GM23338 (cell line): ENCODE measurements around the gene CCDC92. TPM values are rescaled to one million over a fixed set of nuclear protein-coding genes. Genes with fewer than 3 reads are reported as not detected.

Experiments
- ATAC-seq: fragments of 200-7000 bp; cut with Tn5 transposase; 3 replicates; pipeline ENCODE4 v1.9.1; 2020
- DNase-seq: peaks from one replicate; pipeline ENCODE4 v3.0.0-alpha.2; 2015; ENCODE audit warnings: low spot score
- H2AFZ ChIP-seq: fragments of 200-600 bp; sonication (generic); 2 replicates; pipeline ENCODE4 v1.8.0; 2016; ENCODE audit warnings: antibody characterized with exemption, mild to moderate bottlenecking, moderate library complexity
- H3F3A ChIP-seq: fragments of 200-600 bp; sonication (generic); replicated peaks from 2 replicates; pipeline ENCODE4 v1.8.0; 2017; ENCODE audit warnings: antibody characterized with exemption, mixed run types, low read depth
- H3K27ac ChIP-seq: fragments of 200-600 bp; sonication (generic); 2 replicates; pipeline ENCODE4 v1.6.1; 2016; ENCODE audit warnings: low read depth
- H3K27me3 ChIP-seq: fragments of 200-600 bp; sonication (generic); 2 replicates; pipeline ENCODE4 v1.8.0; 2016; ENCODE audit warnings: mild to moderate bottlenecking, mixed run types, moderate library complexity; ENCODE audit not compliant: insufficient read depth
- H3K36me3 ChIP-seq: fragments of 200-600 bp; sonication (generic); 2 replicates; pipeline ENCODE4 v1.8.0; 2016; ENCODE audit warnings: mild to moderate bottlenecking; ENCODE audit not compliant: insufficient read depth
- H3K4me1 ChIP-seq: fragments of 200-600 bp; sonication (generic); 2 replicates; pipeline ENCODE4 v1.8.0; 2016; ENCODE audit warnings: mild to moderate bottlenecking, moderate library complexity; ENCODE audit not compliant: insufficient read depth
- H3K4me2 ChIP-seq: fragments of 200-600 bp; sonication (generic); 2 replicates; pipeline ENCODE4 v1.7.1; 2017; ENCODE audit warnings: mixed run types
- H3K4me3 ChIP-seq: fragments of 200-600 bp; sonication (generic); 2 replicates; pipeline ENCODE4 v1.6.1; 2016; ENCODE audit warnings: mixed run types
- H3K79me2 ChIP-seq: fragments of 200-600 bp; sonication (generic); replicated peaks from 2 replicates; pipeline ENCODE4 v1.8.0; 2017; ENCODE audit warnings: mild to moderate bottlenecking; ENCODE audit not compliant: insufficient read depth
- H3K9me2 ChIP-seq: fragments of 200-600 bp; sonication (generic); 2 replicates; pipeline ENCODE4 v1.8.0; 2017; ENCODE audit not compliant: insufficient read depth
- H4K20me1 ChIP-seq: fragments of 200-600 bp; sonication (generic); replicated peaks from 2 replicates; pipeline ENCODE4 v1.8.0; 2017; ENCODE audit warnings: mild to moderate bottlenecking; ENCODE audit not compliant: insufficient read depth
- H3K27ac Mint-ChIP-seq: 2 replicates; pipeline ENCODE4 v1.8.0; 2020; ENCODE audit warnings: inconsistent platforms, mild to moderate bottlenecking, moderate library complexity, mixed read lengths
- H3K27me3 Mint-ChIP-seq: 3 replicates; pipeline ENCODE4 v1.8.0; 2022; ENCODE audit warnings: low read depth, mild to moderate bottlenecking, moderate library complexity, mixed read lengths, inconsistent platforms; ENCODE audit not compliant: insufficient read depth, poor library complexity
- H3K36me3 Mint-ChIP-seq: 3 replicates; pipeline ENCODE4 v1.8.0; 2021; ENCODE audit warnings: low read depth, mild to moderate bottlenecking, inconsistent platforms, moderate library complexity, mixed read lengths
- H3K4me1 Mint-ChIP-seq: 3 replicates; pipeline ENCODE4 v1.8.0; 2020; ENCODE audit warnings: mild to moderate bottlenecking, inconsistent platforms, mixed read lengths
- H3K4me3 Mint-ChIP-seq: 3 replicates; pipeline ENCODE4 v1.8.0; 2021; ENCODE audit warnings: moderate library complexity, mild to moderate bottlenecking, inconsistent platforms, mixed read lengths
- H3K9me3 Mint-ChIP-seq: 3 replicates; pipeline ENCODE4 v1.8.0; 2020; ENCODE audit warnings: moderate library complexity, mild to moderate bottlenecking, inconsistent platforms, mixed read lengths
- CREB1 ChIP-seq: fragments of 250-450 bp; sonication (Bioruptor Pico); IDR thresholded peaks from 2 replicates; pipeline ENCODE4 v1.5.0; 2020; ENCODE audit warnings: low read depth, mild to moderate bottlenecking, moderate library complexity
- EZH2 ChIP-seq: fragments of 200-600 bp; sonication (generic); IDR thresholded peaks from one replicate; pipeline ENCODE4 v1.8.0; 2017; ENCODE audit warnings: antibody characterized with exemption, mild to moderate bottlenecking, low read depth; ENCODE audit not compliant: unreplicated experiment
- EZH2phosphoT487 ChIP-seq: fragments of 200-600 bp; sonication (generic); IDR thresholded peaks from one replicate; pipeline ENCODE4 v1.8.1; 2018; ENCODE audit warnings: antibody characterized with exemption; ENCODE audit not compliant: unreplicated experiment
- JUNB ChIP-seq: IDR thresholded peaks from one replicate; pipeline ENCODE4 v1.6.1; 2016; ENCODE audit warnings: antibody characterized with exemption; ENCODE audit not compliant: unreplicated experiment
- POLR2AphosphoS5 ChIP-seq: IDR thresholded peaks from 2 replicates; pipeline ENCODE4 v1.6.1; 2016; ENCODE audit warnings: antibody characterized with exemption, low read depth
- STAT1 ChIP-seq: IDR thresholded peaks from one replicate; pipeline ENCODE4 v1.6.1; 2016; ENCODE audit warnings: antibody characterized with exemption; ENCODE audit not compliant: unreplicated experiment
- polyA plus RNA-seq: library from polyadenylated mRNA; unstranded; fragments of >200 nt; fragmentation: Nextera tagmentation; extraction: Ambion mirVana; gene quantifications from 2 replicates; pipeline ENCODE4 v1.2.1, GENCODE V29; 2016
- total RNA-seq: library from RNA; depleted of rRNA; stranded (reverse); fragments of >200 nt; shearing (Covaris generic); gene quantifications from 2 replicates; pipeline ENCODE4 v1.2.3, GENCODE V29; 2014
- TF ChIP-seq, protein P1 (sequence below): IDR thresholded peaks from 2 replicates; pipeline ENCODE4 v1.6.1; 2016; ENCODE audit warnings: antibody characterized with exemption
- TF ChIP-seq, protein P2 (sequence below), 2 experiments: fragments of 200-600 bp in 1 of 2; sonication (generic) in 1 of 2; conservative IDR thresholded peaks; 2 replicates each; pipeline versions ENCODE4 v1.5.1 to v1.6.1; 2016 to 2017; ENCODE audit warnings: antibody characterized with exemption in 2 of 2, low read depth in 2 of 2, mild to moderate bottlenecking in 2 of 2, moderate library complexity in 1 of 2
- TF ChIP-seq, protein P3 (sequence below): fragments of 250-450 bp; sonication (Bioruptor Pico); IDR thresholded peaks from 2 replicates; pipeline ENCODE4 v1.5.0; 2020; ENCODE audit warnings: mild to moderate bottlenecking, moderate library complexity

CCDC92 gene
- total and polyA plus RNA-seq, 2 experiments from 2014 or later: 0.08 to 0.31 TPM

DNA sequence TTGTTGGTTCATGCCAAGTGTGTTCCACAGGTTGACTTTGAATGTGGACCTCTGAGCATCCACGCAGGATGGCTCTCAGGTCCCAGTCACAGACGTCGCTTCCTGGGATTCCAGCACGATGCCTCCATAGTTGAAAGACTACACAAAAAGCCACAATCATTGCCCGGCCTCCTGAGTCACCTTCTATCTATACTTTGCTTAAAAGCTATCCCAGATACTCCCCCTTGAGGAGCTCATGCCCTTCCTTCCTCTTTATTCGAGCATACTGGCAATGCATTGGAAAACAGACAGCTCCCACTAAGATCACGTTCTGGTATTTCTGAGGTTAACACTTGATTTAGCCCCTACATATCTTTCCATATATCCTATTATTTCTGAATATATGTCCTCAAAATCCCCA is 40.4 kb upstream of the CCDC92 start:
- no peaks in the 10 kb centered on the region for H3K79me2 ChIP-seq
- H3K9me2 ChIP-seq: no peaks in the 10 kb centered on the region
- H3K27me3 Mint-ChIP-seq: peaks cover 2% of the 10 kb centered on the region
- peaks cover 8% of the 10 kb centered on the region; the same call in 1 of the 2 replicates for H3K36me3 ChIP-seq
- no peak overlapping the region for H2AFZ ChIP-seq
- H3K27ac ChIP-seq: no peak overlapping the region
- no peak for TF ChIP-seq STAT1
- TF ChIP-seq EZH2phosphoT487: no peak
- TF ChIP-seq, protein P1, sequence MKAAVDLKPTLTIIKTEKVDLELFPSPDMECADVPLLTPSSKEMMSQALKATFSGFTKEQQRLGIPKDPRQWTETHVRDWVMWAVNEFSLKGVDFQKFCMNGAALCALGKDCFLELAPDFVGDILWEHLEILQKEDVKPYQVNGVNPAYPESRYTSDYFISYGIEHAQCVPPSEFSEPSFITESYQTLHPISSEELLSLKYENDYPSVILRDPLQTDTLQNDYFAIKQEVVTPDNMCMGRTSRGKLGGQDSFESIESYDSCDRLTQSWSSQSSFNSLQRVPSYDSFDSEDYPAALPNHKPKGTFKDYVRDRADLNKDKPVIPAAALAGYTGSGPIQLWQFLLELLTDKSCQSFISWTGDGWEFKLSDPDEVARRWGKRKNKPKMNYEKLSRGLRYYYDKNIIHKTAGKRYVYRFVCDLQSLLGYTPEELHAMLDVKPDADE: no peak
- TF ChIP-seq CREB1: no peak
- TF ChIP-seq, protein P2, sequence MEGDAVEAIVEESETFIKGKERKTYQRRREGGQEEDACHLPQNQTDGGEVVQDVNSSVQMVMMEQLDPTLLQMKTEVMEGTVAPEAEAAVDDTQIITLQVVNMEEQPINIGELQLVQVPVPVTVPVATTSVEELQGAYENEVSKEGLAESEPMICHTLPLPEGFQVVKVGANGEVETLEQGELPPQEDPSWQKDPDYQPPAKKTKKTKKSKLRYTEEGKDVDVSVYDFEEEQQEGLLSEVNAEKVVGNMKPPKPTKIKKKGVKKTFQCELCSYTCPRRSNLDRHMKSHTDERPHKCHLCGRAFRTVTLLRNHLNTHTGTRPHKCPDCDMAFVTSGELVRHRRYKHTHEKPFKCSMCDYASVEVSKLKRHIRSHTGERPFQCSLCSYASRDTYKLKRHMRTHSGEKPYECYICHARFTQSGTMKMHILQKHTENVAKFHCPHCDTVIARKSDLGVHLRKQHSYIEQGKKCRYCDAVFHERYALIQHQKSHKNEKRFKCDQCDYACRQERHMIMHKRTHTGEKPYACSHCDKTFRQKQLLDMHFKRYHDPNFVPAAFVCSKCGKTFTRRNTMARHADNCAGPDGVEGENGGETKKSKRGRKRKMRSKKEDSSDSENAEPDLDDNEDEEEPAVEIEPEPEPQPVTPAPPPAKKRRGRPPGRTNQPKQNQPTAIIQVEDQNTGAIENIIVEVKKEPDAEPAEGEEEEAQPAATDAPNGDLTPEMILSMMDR (conservative IDR thresholded peaks at IDR 0.05; ENCODE audit: low read depth in 2 of 2): no peak
- no peak for TF ChIP-seq POLR2AphosphoS5
- TF ChIP-seq, protein P3, sequence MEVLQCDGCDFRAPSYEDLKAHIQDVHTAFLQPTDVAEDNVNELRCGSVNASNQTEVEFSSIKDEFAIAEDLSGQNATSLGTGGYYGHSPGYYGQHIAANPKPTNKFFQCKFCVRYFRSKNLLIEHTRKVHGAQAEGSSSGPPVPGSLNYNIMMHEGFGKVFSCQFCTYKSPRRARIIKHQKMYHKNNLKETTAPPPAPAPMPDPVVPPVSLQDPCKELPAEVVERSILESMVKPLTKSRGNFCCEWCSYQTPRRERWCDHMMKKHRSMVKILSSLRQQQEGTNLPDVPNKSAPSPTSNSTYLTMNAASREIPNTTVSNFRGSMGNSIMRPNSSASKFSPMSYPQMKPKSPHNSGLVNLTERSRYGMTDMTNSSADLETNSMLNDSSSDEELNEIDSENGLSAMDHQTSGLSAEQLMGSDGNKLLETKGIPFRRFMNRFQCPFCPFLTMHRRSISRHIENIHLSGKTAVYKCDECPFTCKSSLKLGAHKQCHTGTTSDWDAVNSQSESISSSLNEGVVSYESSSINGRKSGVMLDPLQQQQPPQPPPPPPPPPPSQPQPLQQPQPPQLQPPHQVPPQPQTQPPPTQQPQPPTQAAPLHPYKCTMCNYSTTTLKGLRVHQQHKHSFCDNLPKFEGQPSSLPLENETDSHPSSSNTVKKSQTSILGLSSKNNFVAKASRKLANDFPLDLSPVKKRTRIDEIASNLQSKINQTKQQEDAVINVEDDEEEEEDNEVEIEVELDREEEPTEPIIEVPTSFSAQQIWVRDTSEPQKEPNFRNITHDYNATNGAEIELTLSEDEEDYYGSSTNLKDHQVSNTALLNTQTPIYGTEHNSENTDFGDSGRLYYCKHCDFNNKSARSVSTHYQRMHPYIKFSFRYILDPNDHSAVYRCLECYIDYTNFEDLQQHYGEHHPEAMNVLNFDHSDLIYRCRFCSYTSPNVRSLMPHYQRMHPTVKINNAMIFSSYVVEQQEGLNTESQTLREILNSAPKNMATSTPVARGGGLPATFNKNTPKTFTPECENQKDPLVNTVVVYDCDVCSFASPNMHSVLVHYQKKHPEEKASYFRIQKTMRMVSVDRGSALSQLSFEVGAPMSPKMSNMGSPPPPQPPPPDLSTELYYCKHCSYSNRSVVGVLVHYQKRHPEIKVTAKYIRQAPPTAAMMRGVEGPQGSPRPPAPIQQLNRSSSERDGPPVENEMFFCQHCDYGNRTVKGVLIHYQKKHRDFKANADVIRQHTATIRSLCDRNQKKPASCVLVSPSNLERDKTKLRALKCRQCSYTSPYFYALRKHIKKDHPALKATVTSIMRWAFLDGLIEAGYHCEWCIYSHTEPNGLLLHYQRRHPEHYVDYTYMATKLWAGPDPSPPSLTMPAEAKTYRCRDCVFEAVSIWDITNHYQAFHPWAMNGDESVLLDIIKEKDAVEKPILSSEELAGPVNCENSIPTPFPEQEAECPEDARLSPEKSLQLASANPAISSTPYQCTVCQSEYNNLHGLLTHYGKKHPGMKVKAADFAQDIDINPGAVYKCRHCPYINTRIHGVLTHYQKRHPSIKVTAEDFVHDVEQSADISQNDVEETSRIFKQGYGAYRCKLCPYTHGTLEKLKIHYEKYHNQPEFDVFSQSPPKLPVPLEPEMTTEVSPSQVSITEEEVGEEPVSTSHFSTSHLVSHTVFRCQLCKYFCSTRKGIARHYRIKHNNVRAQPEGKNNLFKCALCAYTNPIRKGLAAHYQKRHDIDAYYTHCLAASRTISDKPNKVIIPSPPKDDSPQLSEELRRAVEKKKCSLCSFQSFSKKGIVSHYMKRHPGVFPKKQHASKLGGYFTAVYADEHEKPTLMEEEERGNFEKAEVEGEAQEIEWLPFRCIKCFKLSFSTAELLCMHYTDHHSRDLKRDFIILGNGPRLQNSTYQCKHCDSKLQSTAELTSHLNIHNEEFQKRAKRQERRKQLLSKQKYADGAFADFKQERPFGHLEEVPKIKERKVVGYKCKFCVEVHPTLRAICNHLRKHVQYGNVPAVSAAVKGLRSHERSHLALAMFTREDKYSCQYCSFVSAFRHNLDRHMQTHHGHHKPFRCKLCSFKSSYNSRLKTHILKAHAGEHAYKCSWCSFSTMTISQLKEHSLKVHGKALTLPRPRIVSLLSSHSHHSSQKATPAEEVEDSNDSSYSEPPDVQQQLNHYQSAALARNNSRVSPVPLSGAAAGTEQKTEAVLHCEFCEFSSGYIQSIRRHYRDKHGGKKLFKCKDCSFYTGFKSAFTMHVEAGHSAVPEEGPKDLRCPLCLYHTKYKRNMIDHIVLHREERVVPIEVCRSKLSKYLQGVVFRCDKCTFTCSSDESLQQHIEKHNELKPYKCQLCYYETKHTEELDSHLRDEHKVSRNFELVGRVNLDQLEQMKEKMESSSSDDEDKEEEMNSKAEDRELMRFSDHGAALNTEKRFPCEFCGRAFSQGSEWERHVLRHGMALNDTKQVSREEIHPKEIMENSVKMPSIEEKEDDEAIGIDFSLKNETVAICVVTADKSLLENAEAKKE (CRISPR knock-in tag): no peak
- TF ChIP-seq EZH2: no peak
- no peak for TF ChIP-seq JUNB
- H3K4me3 Mint-ChIP-seq: no peak overlapping the region
- H3K27me3 ChIP-seq: no peaks in the 10 kb centered on the region
- H3K4me2 ChIP-seq: no peak overlapping the region
- H3F3A ChIP-seq: no peaks in the 10 kb centered on the region
- peaks cover 23% of the 10 kb centered on the region; the same call in 2 of the 3 replicates for H3K36me3 Mint-ChIP-seq
- ATAC-seq (no peak), DNase-seq (no peak)
- no peaks in the 10 kb centered on the region for H3K9me3 Mint-ChIP-seq
- H4K20me1 ChIP-seq: no peaks in the 10 kb centered on the region
- peaks cover 12% of the 10 kb centered on the region for H3K4me1 Mint-ChIP-seq
- no peak overlapping the region for H3K4me3 ChIP-seq
- H3K27ac Mint-ChIP-seq: no peak overlapping the region
- H3K4me1 ChIP-seq: no peaks in the 10 kb centered on the region; the same call in 1 of the 2 replicates
